Measurements from ENCODE around the gene MAST4.

MAST4 gene

DNA sequence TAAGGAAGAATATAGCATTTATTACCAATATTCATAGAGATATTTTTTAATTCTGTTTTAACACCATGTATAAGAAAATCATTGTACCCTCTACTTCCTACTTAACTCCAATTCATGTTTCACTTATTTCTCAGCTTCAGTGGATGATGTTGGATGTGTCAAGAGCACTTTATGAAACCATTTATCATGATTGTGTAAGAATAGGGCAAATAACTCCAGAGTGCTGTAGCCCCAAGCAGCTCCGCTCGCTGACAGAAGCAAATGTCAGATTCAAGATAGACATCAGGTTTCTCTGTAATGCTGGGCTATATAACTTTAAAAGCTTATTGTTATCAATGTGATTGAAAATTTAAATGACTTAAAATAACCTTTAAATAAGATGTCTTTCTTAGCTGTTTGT is 50.4 kb downstream of the MAST4 start:
- Mint-ChIP-seq H3K9me3 (no peaks in the 10 kb centered on the region), H3K27me3 (peaks cover 9% of the 10 kb centered on the region), H3K4me1 (no peaks in the 10 kb centered on the region), H3K4me3 (no peak overlapping the region), H3K36me3 (ENCODE audit: low read depth) (no peaks in the 10 kb centered on the region), H3K27ac (no peak overlapping the region)
- ATAC-seq = no peak
- DNase-seq = no peak

GRCh38 chr5:66647146-66647856 is 51.1 kb downstream of the MAST4 start:
- H3K4me1 Mint-ChIP-seq = no peaks in the 10 kb centered on the region
- H3K36me3 Mint-ChIP-seq (ENCODE audit: low read depth) = no peaks in the 10 kb centered on the region
- H3K27me3 Mint-ChIP-seq = peaks cover 9% of the 10 kb centered on the region
- DNase-seq (no peak), ATAC-seq (no peak)
- H3K9me3 Mint-ChIP-seq = no peaks in the 10 kb centered on the region
- H3K4me3 Mint-ChIP-seq = no peak overlapping the region
- H3K27ac Mint-ChIP-seq = no peak overlapping the region

- H3K27ac Mint-ChIP-seq = no peak overlapping the region
- no peaks in the 10 kb centered on the region for H3K36me3 Mint-ChIP-seq (ENCODE audit: low read depth)
- H3K27me3 Mint-ChIP-seq = peaks cover 2% of the 10 kb centered on the region
- ATAC-seq = no peak
- DNase-seq = no peak
- H3K9me3 Mint-ChIP-seq = no peaks in the 10 kb centered on the region
- no peak overlapping the region for H3K4me3 Mint-ChIP-seq
- no peaks in the 10 kb centered on the region for H3K4me1 Mint-ChIP-seq
These were observed 56.6 kb downstream of the MAST4 start for GRCh38 chr5:66652818-66653217.

DNA sequence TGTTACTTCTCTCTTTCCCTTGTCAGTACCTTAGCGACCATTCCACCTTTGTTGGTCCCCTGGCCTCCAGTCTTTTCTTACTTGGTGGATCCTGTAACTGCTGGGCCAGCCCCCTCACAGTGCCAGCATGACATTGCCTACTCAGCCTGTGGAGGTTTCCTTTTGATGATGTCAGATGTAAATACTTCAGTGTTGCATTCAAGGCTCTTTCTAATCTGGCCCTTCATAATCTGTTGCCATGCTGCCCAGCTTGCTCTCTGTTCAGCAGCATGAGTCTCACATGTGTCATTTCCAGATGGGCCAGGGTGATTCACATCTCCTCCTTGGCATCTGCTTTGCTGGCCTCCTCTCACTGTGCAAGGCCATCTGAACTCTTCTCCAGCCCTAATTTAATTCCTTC is 57.1 kb downstream of the MAST4 start:
- H3K9me3 Mint-ChIP-seq = no peaks in the 10 kb centered on the region
- H3K4me1 Mint-ChIP-seq = no peaks in the 10 kb centered on the region
- H3K36me3 Mint-ChIP-seq (ENCODE audit: low read depth) = no peaks in the 10 kb centered on the region
- DNase-seq = no peak
- no peak overlapping the region for H3K4me3 Mint-ChIP-seq
- H3K27me3 Mint-ChIP-seq = peaks cover 2% of the 10 kb centered on the region
- no peak for ATAC-seq
- H3K27ac Mint-ChIP-seq = no peak overlapping the region

DNA sequence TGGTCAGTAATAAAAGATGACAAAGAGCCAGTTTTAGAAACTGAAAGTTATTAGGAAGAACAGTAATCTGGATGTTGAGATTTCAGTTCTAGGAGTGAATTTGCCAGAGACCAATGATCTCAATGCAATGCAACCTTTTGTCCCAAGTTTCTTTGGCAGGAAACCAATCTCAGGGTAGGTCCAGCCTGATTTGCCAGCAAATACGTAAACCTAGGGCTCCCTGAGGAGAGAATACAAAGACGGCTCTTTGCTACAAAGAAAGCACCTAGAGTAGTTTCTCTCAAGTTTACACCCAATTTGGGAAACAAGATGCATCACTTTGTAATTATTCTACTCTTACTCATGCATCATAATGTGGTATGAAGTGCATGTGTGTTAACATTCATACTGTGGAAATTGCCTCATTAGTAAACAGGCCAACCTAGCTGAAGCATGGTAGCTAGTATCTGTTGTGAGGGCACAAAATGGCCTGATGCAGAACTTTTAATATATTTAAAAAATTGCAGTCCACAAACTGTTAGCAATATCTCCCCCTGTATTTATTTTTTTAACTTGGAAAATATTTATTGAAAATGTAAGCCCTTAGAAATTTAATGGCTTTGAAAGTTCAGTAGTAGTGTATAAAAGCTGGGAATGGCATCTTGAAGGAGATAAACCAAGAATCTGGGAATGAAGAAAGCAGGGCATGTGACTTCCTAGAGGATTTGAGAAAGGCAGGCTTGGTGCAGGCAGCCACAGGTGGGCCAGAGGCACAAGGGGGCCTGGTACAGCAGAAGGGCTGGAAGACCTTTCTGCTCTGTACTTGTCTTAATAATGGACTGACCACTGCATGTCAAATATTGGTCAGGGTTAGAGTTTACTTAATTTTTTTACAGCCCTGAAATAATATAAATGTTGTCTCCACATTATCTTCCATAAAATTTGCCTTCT is 59.5 kb downstream of the MAST4 start:
- Mint-ChIP-seq H3K27ac (no peak overlapping the region), H3K9me3 (no peaks in the 10 kb centered on the region), H3K36me3 (ENCODE audit: low read depth) (no peaks in the 10 kb centered on the region)

DNA sequence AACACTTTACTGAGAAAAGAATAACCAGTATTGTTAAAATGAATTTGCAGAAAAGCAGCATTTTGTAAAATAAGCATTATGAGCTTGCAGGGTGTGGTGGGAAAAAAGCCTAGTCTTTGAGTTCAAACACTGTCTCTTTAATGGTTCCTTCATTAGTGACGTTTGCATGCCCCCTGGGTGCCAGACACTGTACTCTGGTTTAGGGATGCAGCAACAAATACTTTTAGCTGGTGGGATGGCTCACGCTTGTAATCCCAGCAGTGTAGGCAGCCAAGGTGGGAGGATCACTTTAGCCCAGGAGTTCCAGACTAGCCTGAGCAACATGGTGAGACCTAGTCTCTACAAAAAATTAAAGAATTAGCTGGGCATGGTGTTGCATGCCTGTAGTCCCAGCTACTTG is 62.3 kb downstream of the MAST4 start:
- DNase-seq (no peak), ATAC-seq (no peak)
- no peaks in the 10 kb centered on the region for H3K36me3 Mint-ChIP-seq (ENCODE audit: low read depth)
- no peaks in the 10 kb centered on the region for H3K9me3 Mint-ChIP-seq
- no peak overlapping the region for H3K27ac Mint-ChIP-seq
- H3K4me1 Mint-ChIP-seq = no peaks in the 10 kb centered on the region
- H3K27me3 Mint-ChIP-seq = peaks cover 4% of the 10 kb centered on the region
- no peak overlapping the region for H3K4me3 Mint-ChIP-seq

More for the DNA sequence above, 59.5 kb downstream of the MAST4 start:
- Mint-ChIP-seq H3K4me3 (no peak overlapping the region), H3K4me1 (no peaks in the 10 kb centered on the region), H3K27me3 (peaks cover 2% of the 10 kb centered on the region)
- ATAC-seq = no peak
- DNase-seq = no peak

- no peaks in the 10 kb centered on the region for H3K36me3 Mint-ChIP-seq (ENCODE audit: low read depth)
These were observed 63.6 kb downstream of the MAST4 start for GRCh38 chr5:66659780-66660179.

GRCh38 chr5:66660396-66660795 is 64.2 kb downstream of the MAST4 start:
- DNase-seq (no peak), ATAC-seq (no peak)
- Mint-ChIP-seq H3K36me3 (ENCODE audit: low read depth) (no peaks in the 10 kb centered on the region), H3K9me3 (peaks cover 4% of the 10 kb centered on the region), H3K4me3 (no peak overlapping the region), H3K4me1 (no peaks in the 10 kb centered on the region), H3K27ac (no peak overlapping the region), H3K27me3 (peaks cover 13% of the 10 kb centered on the region)

More at GRCh38 chr5:66659780-66660179, 63.6 kb downstream of the MAST4 start:
- ATAC-seq (no peak), DNase-seq (no peak)
- peaks cover 10% of the 10 kb centered on the region for H3K27me3 Mint-ChIP-seq
- no peak overlapping the region for H3K27ac Mint-ChIP-seq
- no peaks in the 10 kb centered on the region for H3K4me1 Mint-ChIP-seq
- H3K9me3 Mint-ChIP-seq = peaks cover 4% of the 10 kb centered on the region
- H3K4me3 Mint-ChIP-seq = no peak overlapping the region

- no peak overlapping the region for H3K4me3 Mint-ChIP-seq
- no peaks in the 10 kb centered on the region for H3K36me3 Mint-ChIP-seq (ENCODE audit: low read depth)
- H3K27ac Mint-ChIP-seq = no peak overlapping the region
- peaks cover 13% of the 10 kb centered on the region for H3K27me3 Mint-ChIP-seq
- DNase-seq (no peak), ATAC-seq (no peak)
- peaks cover 4% of the 10 kb centered on the region for H3K9me3 Mint-ChIP-seq
- H3K4me1 Mint-ChIP-seq = no peaks in the 10 kb centered on the region
These were observed 65.0 kb downstream of the MAST4 start for GRCh38 chr5:66661149-66661548.

DNA sequence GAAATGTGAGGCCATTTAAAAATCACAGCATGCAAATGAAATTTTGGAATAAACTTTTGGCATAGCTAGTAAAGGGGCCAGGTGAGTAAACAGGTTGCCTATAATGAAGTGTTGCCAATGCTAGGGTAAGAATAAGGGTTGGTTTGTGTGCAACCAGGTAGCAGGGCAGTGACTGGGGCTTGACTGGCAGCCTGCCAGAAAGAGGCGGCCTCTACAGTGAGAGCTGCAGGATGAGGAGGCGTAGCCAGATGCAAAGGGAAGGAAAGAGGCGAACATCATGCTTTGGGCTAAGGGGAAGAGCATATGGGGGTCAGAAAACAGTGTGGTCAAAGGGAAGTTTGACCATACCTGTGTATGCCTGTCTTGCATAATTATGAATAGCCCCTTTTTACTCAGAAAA is 70.6 kb downstream of the MAST4 start:
- H3K27ac Mint-ChIP-seq = no peak overlapping the region
- ATAC-seq (no peak), DNase-seq (no peak)

GRCh38 chr5:66669086-66669861 is 73.1 kb downstream of the MAST4 start:
- H3K27ac Mint-ChIP-seq = no peak overlapping the region
- no peaks in the 10 kb centered on the region for H3K4me1 Mint-ChIP-seq
- H3K36me3 Mint-ChIP-seq (ENCODE audit: low read depth) = no peaks in the 10 kb centered on the region
- peaks cover 8% of the 10 kb centered on the region for H3K27me3 Mint-ChIP-seq
- DNase-seq (no peak), ATAC-seq (no peak)
- no peaks in the 10 kb centered on the region for H3K9me3 Mint-ChIP-seq
- H3K4me3 Mint-ChIP-seq = no peak overlapping the region

More for the DNA sequence above, 70.6 kb downstream of the MAST4 start:
- Mint-ChIP-seq H3K9me3 (peaks cover 4% of the 10 kb centered on the region), H3K4me1 (no peaks in the 10 kb centered on the region), H3K27me3 (peaks cover 15% of the 10 kb centered on the region), H3K4me3 (no peak overlapping the region), H3K36me3 (ENCODE audit: low read depth) (no peaks in the 10 kb centered on the region)

GRCh38 chr5:66669862-66670195 is 73.6 kb downstream of the MAST4 start:
- ATAC-seq = no peak
- H3K27me3 Mint-ChIP-seq = peaks cover 5% of the 10 kb centered on the region
- H3K27ac Mint-ChIP-seq = no peak overlapping the region
- H3K4me1 Mint-ChIP-seq = no peaks in the 10 kb centered on the region
- no peaks in the 10 kb centered on the region for H3K9me3 Mint-ChIP-seq
- H3K36me3 Mint-ChIP-seq (ENCODE audit: low read depth) = no peaks in the 10 kb centered on the region
- no peak for DNase-seq
- H3K4me3 Mint-ChIP-seq = no peak overlapping the region

GRCh38 chr5:66671305-66671704 is 75.1 kb downstream of the MAST4 start:
- Mint-ChIP-seq H3K4me3 (no peak overlapping the region), H3K27ac (no peak overlapping the region), H3K9me3 (no peaks in the 10 kb centered on the region), H3K27me3 (peaks cover 7% of the 10 kb centered on the region), H3K4me1 (no peaks in the 10 kb centered on the region), H3K36me3 (ENCODE audit: low read depth) (no peaks in the 10 kb centered on the region)
- ATAC-seq (no peak), DNase-seq (no peak)

DNA sequence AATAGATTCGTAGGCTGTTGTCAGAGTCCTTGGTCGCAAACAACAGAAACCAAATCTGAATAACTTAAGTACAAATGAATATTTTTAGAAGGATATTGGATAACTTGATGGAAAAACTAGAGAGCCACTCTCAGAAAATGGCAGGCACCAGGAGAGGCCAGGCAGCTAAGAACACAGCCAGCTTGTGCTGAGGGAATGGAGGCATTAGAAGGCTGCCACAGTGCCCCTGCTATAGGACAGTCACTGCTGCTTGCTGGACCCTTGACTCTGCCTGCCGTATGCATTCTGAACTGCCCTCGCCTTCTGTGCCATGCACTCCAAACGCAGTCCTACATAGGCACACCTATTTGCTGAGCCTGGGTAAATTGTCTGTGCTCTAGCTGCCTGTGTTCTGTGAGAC is 78.6 kb downstream of the MAST4 start:
- no peak for ATAC-seq
- H3K9me3 Mint-ChIP-seq = no peaks in the 10 kb centered on the region
- no peaks in the 10 kb centered on the region for H3K4me1 Mint-ChIP-seq
- H3K27ac Mint-ChIP-seq = no peak overlapping the region
- no peak for DNase-seq
- H3K27me3 Mint-ChIP-seq = peaks cover 7% of the 10 kb centered on the region
- H3K36me3 Mint-ChIP-seq (ENCODE audit: low read depth) = no peaks in the 10 kb centered on the region
- no peak overlapping the region for H3K4me3 Mint-ChIP-seq
